SK-N-MC (cell line): Measurements from ENCODE around the gene FERD3L.

ENCODE experiments used
- DNase-seq: peaks from one replicate; pipeline ENCODE4 v3.0.0-alpha.2; 2011; ENCODE audit warnings: low read depth, low spot score
- H3K27ac ChIP-seq: fragments of 200-600 bp; sonication (generic); 2 replicates; pipeline ENCODE4 v1.5.1; 2016; ENCODE audit warnings: mixed run types
- H3K36me3 ChIP-seq: fragments of 200-600 bp; sonication (generic); 2 replicates; pipeline ENCODE4 v1.6.1; 2017; ENCODE audit warnings: antibody characterized with exemption, low read length, mixed read lengths; ENCODE audit not compliant: insufficient read depth
- H3K4me3 ChIP-seq: fragments of 200-600 bp; sonication (generic); 2 replicates; pipeline ENCODE4 v1.5.1; 2016
- H3K9ac ChIP-seq: fragments of 200-600 bp; sonication (generic); 2 replicates; pipeline ENCODE4 v1.8.0; 2017; ENCODE audit warnings: mixed run types, mixed read lengths; ENCODE audit not compliant: insufficient read length
- H3K9me3 ChIP-seq: fragments of 200-600 bp; sonication (generic); 2 replicates; pipeline ENCODE4 v1.6.1; 2017; ENCODE audit warnings: low read depth, mild to moderate bottlenecking, antibody characterized with exemption, low read length, moderate library complexity, mixed read lengths
- EZH2 ChIP-seq: fragments of 200-600 bp; sonication (generic); IDR thresholded peaks from one replicate; pipeline ENCODE4 v1.6.1; 2017; ENCODE audit warnings: antibody characterized with exemption
- FOXP2 ChIP-seq: optimal IDR thresholded peaks from 2 replicates; pipeline ENCODE3; 2011; ENCODE audit warnings: mild to moderate bottlenecking, moderate library complexity; ENCODE audit not compliant: insufficient read depth; ENCODE audit errors: extremely low read length, control extremely low read depth
- POLR2AphosphoS5 ChIP-seq: IDR thresholded peaks from 2 replicates; pipeline ENCODE4 v1.6.1; 2012; ENCODE audit warnings: mild to moderate bottlenecking, low read depth, low read length, borderline replicate concordance

Gene FERD3L

GRCh38 chr7:19118636-19119371, 26.4 kb downstream of the FERD3L start:
- no peaks in the 10 kb centered on the region for H3K9me3 ChIP-seq
- peaks cover 30% of the 10 kb centered on the region for H3K36me3 ChIP-seq
- H3K9ac ChIP-seq: no peak overlapping the region
- peak overlapping the region; percentile 4; the same call in 1 of the 2 replicates for H3K4me3 ChIP-seq
- DNase-seq: no peak
- TF ChIP-seq FOXP2 (no peak), POLR2AphosphoS5 (0 out of 2 replicates have a peak, but pooled peaks have one; percentile 14)
- peak overlapping the region; percentile 97 for H3K27ac ChIP-seq

- Histone ChIP-seq H3K27ac (peak overlapping the region; percentile 99), H3K4me3 (peak overlapping the region; percentile 93), H3K36me3 (peaks cover 38% of the 10 kb centered on the region), H3K9ac (no peak overlapping the region), H3K9me3 (no peaks in the 10 kb centered on the region)
- no peak for TF ChIP-seq POLR2AphosphoS5
- no peak for TF ChIP-seq FOXP2
- no peak for TF ChIP-seq EZH2
- DNase-seq: no peak
Measured at GRCh38 chr7:19117870-19118608, 27.2 kb downstream of the FERD3L start.

- Histone ChIP-seq H3K9me3 (no peaks in the 10 kb centered on the region), H3K9ac (peak within 1 kb of the TSS; percentile 99), H3K36me3 (peaks cover 45% of the 10 kb centered on the region), H3K27ac (peak within 1 kb of the TSS; percentile 99), H3K4me3 (peak within 1 kb of the TSS; percentile 93)
- no peak for DNase-seq
- TF ChIP-seq EZH2 (no peak), POLR2AphosphoS5 (peak; percentile 93)
Measured at GRCh38 chr7:19117091-19117869, 27.9 kb downstream of the FERD3L start, which contains the start of gene TWIST1. Gene TWIST1, minus strand, starts transcription at chr7:19117636. Its CDS starts 315 bp downstream, at chr7:19117321.

- peak overlapping the region; percentile 99 for H3K9ac ChIP-seq
- H3K4me3 ChIP-seq: peak overlapping the region; percentile 93
- H3K9me3 ChIP-seq: no peaks in the 10 kb centered on the region
- no peak for TF ChIP-seq FOXP2
- TF ChIP-seq POLR2AphosphoS5: peak; percentile 49
- H3K36me3 ChIP-seq: peaks cover 54% of the 10 kb centered on the region
- DNase-seq: no peak
- peak overlapping the region; percentile 99 for H3K27ac ChIP-seq
Measured at GRCh38 chr7:19116121-19117090, 28.8 kb downstream of the FERD3L start.

- Histone ChIP-seq H3K36me3 (peaks cover 67% of the 10 kb centered on the region), H3K9ac (peak overlapping the region; percentile 99), H3K4me3 (peak overlapping the region; percentile 93), H3K27ac (peak overlapping the region; percentile 99), H3K9me3 (no peaks in the 10 kb centered on the region)
- DNase-seq: no peak
- TF ChIP-seq EZH2: no peak
- TF ChIP-seq POLR2AphosphoS5: no peak; the same call in 1 of the 2 replicates
- no peak for TF ChIP-seq FOXP2
Measured at GRCh38 chr7:19114551-19114855, 30.7 kb downstream of the FERD3L start.

- peak overlapping the region; percentile 93 for H3K4me3 ChIP-seq
- TF ChIP-seq POLR2AphosphoS5 (peak; percentile 31; the same call in 1 of the 2 replicates), FOXP2 (no peak)
- peak overlapping the region; percentile 99 for H3K9ac ChIP-seq
Measured at GRCh38 chr7:19113855-19114550, 31.2 kb downstream of the FERD3L start.

GRCh38 chr7:19113002-19113350, 32.2 kb downstream of the FERD3L start:
- DNase-seq: no peak
- H3K4me3 ChIP-seq: peak overlapping the region; percentile 93
- H3K9me3 ChIP-seq: no peaks in the 10 kb centered on the region
- H3K36me3 ChIP-seq: peaks cover 67% of the 10 kb centered on the region
- TF ChIP-seq FOXP2 (no peak), EZH2 (no peak), POLR2AphosphoS5 (no peak)
- peak overlapping the region; percentile 99 for H3K27ac ChIP-seq
- peak overlapping the region; percentile 99 for H3K9ac ChIP-seq

More at GRCh38 chr7:19113855-19114550, 31.2 kb downstream of the FERD3L start:
- Histone ChIP-seq H3K9me3 (no peaks in the 10 kb centered on the region), H3K27ac (peak overlapping the region; percentile 99), H3K36me3 (peaks cover 67% of the 10 kb centered on the region)
- DNase-seq: no peak
